Astrocyte (in vitro differentiated cells and primary cell): Measurements from ENCODE around the gene FOXA1.

Experiments
- EZH2 ChIP-seq: IDR thresholded peaks from 2 replicates; pipeline ENCODE4 v1.6.1; 2012; ENCODE audit warnings: mild to moderate bottlenecking, low read length, inconsistent platforms; ENCODE audit not compliant: insufficient read depth
- TF ChIP-seq, protein P1 (sequence below): IDR thresholded peaks from 2 replicates; pipeline ENCODE4 v1.5.1; 2011; ENCODE audit warnings: low read depth, mild to moderate bottlenecking, inconsistent platforms, low read length, moderate library complexity; ENCODE audit not compliant: insufficient read depth

DNA sequence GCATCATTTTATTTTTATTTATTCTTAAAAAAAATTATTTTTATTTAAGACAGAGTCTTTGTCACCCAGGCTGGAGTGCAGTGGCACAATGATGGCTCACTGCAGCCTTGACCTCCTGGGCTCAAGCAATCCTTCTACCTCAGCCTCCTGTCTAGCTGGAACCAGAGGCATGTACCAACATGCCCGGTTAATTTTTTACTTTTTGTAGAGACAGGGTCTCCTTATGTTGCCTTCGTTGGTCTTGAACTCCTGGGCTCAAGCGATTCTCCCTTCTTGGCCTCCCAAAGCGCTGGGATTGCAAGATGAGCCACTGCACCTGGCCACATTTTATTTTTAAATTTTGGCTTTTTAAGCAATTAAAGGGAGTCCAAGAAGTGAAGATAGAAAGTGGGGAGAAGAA, 21.8 kb upstream of the FOXA1 start:
- TF ChIP-seq, protein P1, sequence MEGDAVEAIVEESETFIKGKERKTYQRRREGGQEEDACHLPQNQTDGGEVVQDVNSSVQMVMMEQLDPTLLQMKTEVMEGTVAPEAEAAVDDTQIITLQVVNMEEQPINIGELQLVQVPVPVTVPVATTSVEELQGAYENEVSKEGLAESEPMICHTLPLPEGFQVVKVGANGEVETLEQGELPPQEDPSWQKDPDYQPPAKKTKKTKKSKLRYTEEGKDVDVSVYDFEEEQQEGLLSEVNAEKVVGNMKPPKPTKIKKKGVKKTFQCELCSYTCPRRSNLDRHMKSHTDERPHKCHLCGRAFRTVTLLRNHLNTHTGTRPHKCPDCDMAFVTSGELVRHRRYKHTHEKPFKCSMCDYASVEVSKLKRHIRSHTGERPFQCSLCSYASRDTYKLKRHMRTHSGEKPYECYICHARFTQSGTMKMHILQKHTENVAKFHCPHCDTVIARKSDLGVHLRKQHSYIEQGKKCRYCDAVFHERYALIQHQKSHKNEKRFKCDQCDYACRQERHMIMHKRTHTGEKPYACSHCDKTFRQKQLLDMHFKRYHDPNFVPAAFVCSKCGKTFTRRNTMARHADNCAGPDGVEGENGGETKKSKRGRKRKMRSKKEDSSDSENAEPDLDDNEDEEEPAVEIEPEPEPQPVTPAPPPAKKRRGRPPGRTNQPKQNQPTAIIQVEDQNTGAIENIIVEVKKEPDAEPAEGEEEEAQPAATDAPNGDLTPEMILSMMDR, result no peak
- TF ChIP-seq EZH2, result no peak
